HEK293T (cell line): Measurements from ENCODE around the gene CCT7.

ENCODE experiments used
- BHLHE40 ChIP-seq: fragments of 450-650 bp; IDR thresholded peaks from 2 replicates; pipeline ENCODE4 v1.6.1; 2016; ENCODE audit warnings: mild to moderate bottlenecking, moderate library complexity, borderline replicate concordance
- TARDBP ChIP-seq: fragments of 450-650 bp; IDR thresholded peaks from 2 replicates; pipeline ENCODE4 v1.6.1; 2016
- ZNF384 ChIP-seq: fragments of 450-650 bp; IDR thresholded peaks from 2 replicates; pipeline ENCODE4 v1.6.1; 2016

DNA sequence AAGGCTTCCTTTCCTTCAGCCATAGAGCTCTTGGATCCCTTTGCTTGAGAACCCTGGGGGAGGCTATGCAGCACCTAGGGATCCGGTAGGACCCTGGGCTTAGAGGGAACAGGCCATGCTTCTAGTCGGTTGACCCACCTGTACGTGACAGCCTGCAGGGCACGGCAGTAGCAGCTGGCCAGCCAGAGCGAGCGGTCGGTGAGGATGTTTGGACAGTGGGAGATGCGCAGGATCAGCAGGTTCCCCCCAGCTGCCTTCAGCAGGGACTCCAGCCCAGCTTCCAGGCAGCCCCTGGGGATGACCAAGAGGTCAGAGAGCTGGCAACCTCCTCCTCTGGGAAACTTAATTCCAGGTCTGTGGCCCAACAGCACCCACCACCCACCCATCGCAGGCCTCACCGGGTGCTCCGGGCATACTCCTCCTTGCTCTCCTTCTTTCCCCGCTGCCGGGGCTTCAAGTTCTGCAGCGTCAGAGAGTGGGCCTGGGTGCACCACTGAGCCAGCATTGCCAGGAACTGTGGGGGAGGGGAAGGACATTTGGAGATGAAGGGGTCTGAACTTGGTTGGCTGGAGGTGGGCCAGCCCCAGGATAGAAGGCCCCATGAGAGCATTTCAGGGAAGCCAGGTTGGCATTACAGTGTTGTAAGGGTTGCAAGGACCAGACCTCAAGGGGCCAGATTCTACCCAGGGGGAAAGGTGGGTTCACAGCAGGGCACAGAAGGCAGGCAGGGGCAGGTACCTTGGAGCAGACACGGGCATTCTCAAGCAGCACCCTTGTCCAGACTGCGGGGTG is 29.6 kb downstream of the CCT7 start:
- no peak for TF ChIP-seq BHLHE40
- no peak for TF ChIP-seq ZNF384
- no peak for TF ChIP-seq TARDBP
